ENCODE data around the gene SUCO. TPM values are rescaled to one million over a fixed set of nuclear protein-coding genes. Genes with fewer than 3 reads are reported as not detected.

SUCO gene
- total and polyA plus RNA-seq, 2 experiments from 2014 or later: 18.0 to 49.8 TPM

DNA sequence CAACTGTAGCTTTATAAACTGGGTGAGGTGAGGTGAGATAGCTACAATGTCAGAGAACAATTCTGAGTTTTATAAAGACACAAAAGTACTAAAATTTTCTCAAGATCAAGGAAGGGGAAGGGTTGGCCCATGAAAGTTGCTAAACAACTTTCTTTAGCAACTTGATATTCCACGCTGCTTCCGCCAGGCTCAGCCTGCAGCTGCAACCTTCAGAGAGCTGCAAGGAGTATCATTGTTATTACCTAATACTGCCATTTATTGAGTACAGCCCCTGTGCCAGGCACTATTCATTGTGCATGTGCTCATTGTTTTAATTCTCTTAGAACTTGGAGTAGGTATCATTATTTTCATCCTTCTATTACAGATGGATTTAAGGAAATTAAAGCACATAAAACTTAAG lies 34.1 kb upstream of the SUCO start (continued):
- TF ChIP-seq, protein P1, sequence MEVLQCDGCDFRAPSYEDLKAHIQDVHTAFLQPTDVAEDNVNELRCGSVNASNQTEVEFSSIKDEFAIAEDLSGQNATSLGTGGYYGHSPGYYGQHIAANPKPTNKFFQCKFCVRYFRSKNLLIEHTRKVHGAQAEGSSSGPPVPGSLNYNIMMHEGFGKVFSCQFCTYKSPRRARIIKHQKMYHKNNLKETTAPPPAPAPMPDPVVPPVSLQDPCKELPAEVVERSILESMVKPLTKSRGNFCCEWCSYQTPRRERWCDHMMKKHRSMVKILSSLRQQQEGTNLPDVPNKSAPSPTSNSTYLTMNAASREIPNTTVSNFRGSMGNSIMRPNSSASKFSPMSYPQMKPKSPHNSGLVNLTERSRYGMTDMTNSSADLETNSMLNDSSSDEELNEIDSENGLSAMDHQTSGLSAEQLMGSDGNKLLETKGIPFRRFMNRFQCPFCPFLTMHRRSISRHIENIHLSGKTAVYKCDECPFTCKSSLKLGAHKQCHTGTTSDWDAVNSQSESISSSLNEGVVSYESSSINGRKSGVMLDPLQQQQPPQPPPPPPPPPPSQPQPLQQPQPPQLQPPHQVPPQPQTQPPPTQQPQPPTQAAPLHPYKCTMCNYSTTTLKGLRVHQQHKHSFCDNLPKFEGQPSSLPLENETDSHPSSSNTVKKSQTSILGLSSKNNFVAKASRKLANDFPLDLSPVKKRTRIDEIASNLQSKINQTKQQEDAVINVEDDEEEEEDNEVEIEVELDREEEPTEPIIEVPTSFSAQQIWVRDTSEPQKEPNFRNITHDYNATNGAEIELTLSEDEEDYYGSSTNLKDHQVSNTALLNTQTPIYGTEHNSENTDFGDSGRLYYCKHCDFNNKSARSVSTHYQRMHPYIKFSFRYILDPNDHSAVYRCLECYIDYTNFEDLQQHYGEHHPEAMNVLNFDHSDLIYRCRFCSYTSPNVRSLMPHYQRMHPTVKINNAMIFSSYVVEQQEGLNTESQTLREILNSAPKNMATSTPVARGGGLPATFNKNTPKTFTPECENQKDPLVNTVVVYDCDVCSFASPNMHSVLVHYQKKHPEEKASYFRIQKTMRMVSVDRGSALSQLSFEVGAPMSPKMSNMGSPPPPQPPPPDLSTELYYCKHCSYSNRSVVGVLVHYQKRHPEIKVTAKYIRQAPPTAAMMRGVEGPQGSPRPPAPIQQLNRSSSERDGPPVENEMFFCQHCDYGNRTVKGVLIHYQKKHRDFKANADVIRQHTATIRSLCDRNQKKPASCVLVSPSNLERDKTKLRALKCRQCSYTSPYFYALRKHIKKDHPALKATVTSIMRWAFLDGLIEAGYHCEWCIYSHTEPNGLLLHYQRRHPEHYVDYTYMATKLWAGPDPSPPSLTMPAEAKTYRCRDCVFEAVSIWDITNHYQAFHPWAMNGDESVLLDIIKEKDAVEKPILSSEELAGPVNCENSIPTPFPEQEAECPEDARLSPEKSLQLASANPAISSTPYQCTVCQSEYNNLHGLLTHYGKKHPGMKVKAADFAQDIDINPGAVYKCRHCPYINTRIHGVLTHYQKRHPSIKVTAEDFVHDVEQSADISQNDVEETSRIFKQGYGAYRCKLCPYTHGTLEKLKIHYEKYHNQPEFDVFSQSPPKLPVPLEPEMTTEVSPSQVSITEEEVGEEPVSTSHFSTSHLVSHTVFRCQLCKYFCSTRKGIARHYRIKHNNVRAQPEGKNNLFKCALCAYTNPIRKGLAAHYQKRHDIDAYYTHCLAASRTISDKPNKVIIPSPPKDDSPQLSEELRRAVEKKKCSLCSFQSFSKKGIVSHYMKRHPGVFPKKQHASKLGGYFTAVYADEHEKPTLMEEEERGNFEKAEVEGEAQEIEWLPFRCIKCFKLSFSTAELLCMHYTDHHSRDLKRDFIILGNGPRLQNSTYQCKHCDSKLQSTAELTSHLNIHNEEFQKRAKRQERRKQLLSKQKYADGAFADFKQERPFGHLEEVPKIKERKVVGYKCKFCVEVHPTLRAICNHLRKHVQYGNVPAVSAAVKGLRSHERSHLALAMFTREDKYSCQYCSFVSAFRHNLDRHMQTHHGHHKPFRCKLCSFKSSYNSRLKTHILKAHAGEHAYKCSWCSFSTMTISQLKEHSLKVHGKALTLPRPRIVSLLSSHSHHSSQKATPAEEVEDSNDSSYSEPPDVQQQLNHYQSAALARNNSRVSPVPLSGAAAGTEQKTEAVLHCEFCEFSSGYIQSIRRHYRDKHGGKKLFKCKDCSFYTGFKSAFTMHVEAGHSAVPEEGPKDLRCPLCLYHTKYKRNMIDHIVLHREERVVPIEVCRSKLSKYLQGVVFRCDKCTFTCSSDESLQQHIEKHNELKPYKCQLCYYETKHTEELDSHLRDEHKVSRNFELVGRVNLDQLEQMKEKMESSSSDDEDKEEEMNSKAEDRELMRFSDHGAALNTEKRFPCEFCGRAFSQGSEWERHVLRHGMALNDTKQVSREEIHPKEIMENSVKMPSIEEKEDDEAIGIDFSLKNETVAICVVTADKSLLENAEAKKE (CRISPR knock-in tag; IDR thresholded peaks at IDR 0.05): no peak

DNA sequence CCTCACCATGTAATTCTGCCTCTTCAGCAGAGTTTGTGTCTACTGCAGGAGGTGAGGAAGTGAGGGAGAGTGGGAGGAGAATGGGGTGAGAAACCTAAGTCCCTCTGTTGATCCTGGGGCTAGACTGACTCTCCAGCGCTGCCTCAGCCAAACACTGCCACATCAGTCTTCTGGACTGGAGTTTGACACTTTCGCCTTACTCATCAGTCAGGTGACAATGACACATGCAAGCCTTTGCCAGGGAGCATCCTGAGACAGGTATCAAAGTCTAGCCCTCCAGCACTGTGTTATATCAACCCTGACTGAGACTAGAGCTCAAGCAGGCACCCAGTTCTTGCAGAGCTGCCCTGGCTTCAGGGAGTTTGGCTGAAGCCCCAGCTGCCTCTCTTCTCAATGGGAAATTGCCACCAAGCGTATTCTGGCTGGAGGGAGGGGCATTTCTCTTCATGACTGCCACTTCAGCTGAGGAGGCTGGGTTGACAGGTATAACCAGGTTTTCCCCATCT lies 33.3 kb upstream of the SUCO start:
- H3F3A ChIP-seq (replicated peaks; ENCODE audit: low read depth): no peaks in the 10 kb centered on the region
- no peak overlapping the region; the same call in 1 of the 2 replicates for H2AFZ ChIP-seq
- no peak overlapping the region for H3K27ac ChIP-seq (ENCODE audit: low read depth)
- TF ChIP-seq ZNF114 (CRISPR knock-in tag; IDR thresholded peaks at IDR 0.05) (no peak), CREB1 (CRISPR knock-in tag; IDR thresholded peaks at IDR 0.05; ENCODE audit: low read depth) (no peak), EZH2 (IDR thresholded peaks at IDR 0.05; ENCODE audit: low read depth, unreplicated experiment) (no peak), ZNF331 (CRISPR knock-in tag; IDR thresholded peaks at IDR 0.05; ENCODE audit: low read depth) (no peak), POLR2AphosphoS5 (IDR thresholded peaks at IDR 0.05; ENCODE audit: low read depth) (no peak), JUNB (IDR thresholded peaks at IDR 0.05; ENCODE audit: unreplicated experiment) (no peak), NANOG (IDR thresholded peaks at IDR 0.05; ENCODE audit: borderline replicate concordance) (no peak)
- TF ChIP-seq, protein P2, sequence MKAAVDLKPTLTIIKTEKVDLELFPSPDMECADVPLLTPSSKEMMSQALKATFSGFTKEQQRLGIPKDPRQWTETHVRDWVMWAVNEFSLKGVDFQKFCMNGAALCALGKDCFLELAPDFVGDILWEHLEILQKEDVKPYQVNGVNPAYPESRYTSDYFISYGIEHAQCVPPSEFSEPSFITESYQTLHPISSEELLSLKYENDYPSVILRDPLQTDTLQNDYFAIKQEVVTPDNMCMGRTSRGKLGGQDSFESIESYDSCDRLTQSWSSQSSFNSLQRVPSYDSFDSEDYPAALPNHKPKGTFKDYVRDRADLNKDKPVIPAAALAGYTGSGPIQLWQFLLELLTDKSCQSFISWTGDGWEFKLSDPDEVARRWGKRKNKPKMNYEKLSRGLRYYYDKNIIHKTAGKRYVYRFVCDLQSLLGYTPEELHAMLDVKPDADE (IDR thresholded peaks at IDR 0.05): no peak
- TF ChIP-seq, protein P3, sequence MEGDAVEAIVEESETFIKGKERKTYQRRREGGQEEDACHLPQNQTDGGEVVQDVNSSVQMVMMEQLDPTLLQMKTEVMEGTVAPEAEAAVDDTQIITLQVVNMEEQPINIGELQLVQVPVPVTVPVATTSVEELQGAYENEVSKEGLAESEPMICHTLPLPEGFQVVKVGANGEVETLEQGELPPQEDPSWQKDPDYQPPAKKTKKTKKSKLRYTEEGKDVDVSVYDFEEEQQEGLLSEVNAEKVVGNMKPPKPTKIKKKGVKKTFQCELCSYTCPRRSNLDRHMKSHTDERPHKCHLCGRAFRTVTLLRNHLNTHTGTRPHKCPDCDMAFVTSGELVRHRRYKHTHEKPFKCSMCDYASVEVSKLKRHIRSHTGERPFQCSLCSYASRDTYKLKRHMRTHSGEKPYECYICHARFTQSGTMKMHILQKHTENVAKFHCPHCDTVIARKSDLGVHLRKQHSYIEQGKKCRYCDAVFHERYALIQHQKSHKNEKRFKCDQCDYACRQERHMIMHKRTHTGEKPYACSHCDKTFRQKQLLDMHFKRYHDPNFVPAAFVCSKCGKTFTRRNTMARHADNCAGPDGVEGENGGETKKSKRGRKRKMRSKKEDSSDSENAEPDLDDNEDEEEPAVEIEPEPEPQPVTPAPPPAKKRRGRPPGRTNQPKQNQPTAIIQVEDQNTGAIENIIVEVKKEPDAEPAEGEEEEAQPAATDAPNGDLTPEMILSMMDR (conservative IDR thresholded peaks at IDR 0.05; ENCODE audit: low read depth in 2 of 2): no peak
- TF ChIP-seq, protein P4, sequence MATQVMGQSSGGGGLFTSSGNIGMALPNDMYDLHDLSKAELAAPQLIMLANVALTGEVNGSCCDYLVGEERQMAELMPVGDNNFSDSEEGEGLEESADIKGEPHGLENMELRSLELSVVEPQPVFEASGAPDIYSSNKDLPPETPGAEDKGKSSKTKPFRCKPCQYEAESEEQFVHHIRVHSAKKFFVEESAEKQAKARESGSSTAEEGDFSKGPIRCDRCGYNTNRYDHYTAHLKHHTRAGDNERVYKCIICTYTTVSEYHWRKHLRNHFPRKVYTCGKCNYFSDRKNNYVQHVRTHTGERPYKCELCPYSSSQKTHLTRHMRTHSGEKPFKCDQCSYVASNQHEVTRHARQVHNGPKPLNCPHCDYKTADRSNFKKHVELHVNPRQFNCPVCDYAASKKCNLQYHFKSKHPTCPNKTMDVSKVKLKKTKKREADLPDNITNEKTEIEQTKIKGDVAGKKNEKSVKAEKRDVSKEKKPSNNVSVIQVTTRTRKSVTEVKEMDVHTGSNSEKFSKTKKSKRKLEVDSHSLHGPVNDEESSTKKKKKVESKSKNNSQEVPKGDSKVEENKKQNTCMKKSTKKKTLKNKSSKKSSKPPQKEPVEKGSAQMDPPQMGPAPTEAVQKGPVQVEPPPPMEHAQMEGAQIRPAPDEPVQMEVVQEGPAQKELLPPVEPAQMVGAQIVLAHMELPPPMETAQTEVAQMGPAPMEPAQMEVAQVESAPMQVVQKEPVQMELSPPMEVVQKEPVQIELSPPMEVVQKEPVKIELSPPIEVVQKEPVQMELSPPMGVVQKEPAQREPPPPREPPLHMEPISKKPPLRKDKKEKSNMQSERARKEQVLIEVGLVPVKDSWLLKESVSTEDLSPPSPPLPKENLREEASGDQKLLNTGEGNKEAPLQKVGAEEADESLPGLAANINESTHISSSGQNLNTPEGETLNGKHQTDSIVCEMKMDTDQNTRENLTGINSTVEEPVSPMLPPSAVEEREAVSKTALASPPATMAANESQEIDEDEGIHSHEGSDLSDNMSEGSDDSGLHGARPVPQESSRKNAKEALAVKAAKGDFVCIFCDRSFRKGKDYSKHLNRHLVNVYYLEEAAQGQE (IDR thresholded peaks at IDR 0.05; ENCODE audit: unreplicated experiment): no peak
- H4K20me1 ChIP-seq (replicated peaks; ENCODE audit: insufficient read depth): no peaks in the 10 kb centered on the region
- Mint-ChIP-seq H3K36me3 (ENCODE audit: low read depth) (no peaks in the 10 kb centered on the region), H3K27me3 (ENCODE audit: insufficient read depth, low read depth, poor library complexity) (no peaks in the 10 kb centered on the region), H3K27ac (no peak overlapping the region), H3K4me3 (no peak overlapping the region), H3K9me3 (no peaks in the 10 kb centered on the region), H3K4me1 (peaks cover 9% of the 10 kb centered on the region; the same call in 2 of the 3 replicates)
- no peaks in the 10 kb centered on the region for H3K27me3 ChIP-seq (ENCODE audit: insufficient read depth)
- H3K4me2 ChIP-seq: no peak overlapping the region
- peaks cover 6% of the 10 kb centered on the region; the same call in 1 of the 2 replicates for H3K4me1 ChIP-seq (ENCODE audit: insufficient read depth)
- ATAC-seq (no peak), DNase-seq (ENCODE audit: low spot score) (no peak)
- no peaks in the 10 kb centered on the region for H3K36me3 ChIP-seq (ENCODE audit: insufficient read depth)
- H3K4me3 ChIP-seq: no peak overlapping the region
- H3K9me2 ChIP-seq (ENCODE audit: insufficient read depth): no peaks in the 10 kb centered on the region
- H3K79me2 ChIP-seq (replicated peaks; ENCODE audit: insufficient read depth): no peaks in the 10 kb centered on the region
